ENCODE results near the gene DPP9.

Gene DPP9

DNA sequence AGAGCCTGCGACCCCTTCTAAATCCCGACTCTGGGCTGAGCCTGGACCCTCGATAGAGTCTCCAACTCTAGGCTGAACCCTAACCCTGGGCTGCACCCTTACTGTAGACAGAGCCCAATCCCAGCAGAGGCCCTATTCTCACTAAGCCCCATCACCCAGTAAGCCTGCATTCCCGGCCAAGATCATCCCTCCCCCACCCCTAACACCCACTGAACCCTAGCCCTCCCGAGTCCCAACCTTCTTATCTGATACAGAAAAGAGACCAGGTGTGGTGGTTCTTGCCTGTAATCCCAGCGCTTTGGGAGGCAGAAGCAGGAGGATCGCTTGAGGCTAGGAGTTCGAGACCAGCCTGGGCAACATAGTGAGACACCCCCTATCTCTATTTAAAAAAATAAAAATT, 86.9 kb downstream of the DPP9 start:
- no peak for DNase-seq (ENCODE audit: low read depth in 1 of 2, low spot score in 1 of 2)
- no peak for TF ChIP-seq POLR2AphosphoS5 (IDR thresholded peaks at IDR 0.05; ENCODE audit: low read depth)
- TF ChIP-seq GABPA (IDR thresholded peaks at IDR 0.05; ENCODE audit: low read depth), result no peak
- TF ChIP-seq, protein P1, sequence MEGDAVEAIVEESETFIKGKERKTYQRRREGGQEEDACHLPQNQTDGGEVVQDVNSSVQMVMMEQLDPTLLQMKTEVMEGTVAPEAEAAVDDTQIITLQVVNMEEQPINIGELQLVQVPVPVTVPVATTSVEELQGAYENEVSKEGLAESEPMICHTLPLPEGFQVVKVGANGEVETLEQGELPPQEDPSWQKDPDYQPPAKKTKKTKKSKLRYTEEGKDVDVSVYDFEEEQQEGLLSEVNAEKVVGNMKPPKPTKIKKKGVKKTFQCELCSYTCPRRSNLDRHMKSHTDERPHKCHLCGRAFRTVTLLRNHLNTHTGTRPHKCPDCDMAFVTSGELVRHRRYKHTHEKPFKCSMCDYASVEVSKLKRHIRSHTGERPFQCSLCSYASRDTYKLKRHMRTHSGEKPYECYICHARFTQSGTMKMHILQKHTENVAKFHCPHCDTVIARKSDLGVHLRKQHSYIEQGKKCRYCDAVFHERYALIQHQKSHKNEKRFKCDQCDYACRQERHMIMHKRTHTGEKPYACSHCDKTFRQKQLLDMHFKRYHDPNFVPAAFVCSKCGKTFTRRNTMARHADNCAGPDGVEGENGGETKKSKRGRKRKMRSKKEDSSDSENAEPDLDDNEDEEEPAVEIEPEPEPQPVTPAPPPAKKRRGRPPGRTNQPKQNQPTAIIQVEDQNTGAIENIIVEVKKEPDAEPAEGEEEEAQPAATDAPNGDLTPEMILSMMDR (IDR thresholded peaks at IDR 0.05; ENCODE audit: insufficient read depth, low read length), result no peak
- TF ChIP-seq, protein P2, sequence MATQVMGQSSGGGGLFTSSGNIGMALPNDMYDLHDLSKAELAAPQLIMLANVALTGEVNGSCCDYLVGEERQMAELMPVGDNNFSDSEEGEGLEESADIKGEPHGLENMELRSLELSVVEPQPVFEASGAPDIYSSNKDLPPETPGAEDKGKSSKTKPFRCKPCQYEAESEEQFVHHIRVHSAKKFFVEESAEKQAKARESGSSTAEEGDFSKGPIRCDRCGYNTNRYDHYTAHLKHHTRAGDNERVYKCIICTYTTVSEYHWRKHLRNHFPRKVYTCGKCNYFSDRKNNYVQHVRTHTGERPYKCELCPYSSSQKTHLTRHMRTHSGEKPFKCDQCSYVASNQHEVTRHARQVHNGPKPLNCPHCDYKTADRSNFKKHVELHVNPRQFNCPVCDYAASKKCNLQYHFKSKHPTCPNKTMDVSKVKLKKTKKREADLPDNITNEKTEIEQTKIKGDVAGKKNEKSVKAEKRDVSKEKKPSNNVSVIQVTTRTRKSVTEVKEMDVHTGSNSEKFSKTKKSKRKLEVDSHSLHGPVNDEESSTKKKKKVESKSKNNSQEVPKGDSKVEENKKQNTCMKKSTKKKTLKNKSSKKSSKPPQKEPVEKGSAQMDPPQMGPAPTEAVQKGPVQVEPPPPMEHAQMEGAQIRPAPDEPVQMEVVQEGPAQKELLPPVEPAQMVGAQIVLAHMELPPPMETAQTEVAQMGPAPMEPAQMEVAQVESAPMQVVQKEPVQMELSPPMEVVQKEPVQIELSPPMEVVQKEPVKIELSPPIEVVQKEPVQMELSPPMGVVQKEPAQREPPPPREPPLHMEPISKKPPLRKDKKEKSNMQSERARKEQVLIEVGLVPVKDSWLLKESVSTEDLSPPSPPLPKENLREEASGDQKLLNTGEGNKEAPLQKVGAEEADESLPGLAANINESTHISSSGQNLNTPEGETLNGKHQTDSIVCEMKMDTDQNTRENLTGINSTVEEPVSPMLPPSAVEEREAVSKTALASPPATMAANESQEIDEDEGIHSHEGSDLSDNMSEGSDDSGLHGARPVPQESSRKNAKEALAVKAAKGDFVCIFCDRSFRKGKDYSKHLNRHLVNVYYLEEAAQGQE (IDR thresholded peaks at IDR 0.05; ENCODE audit: insufficient replicate concordance, low read depth), result no peak
- Histone ChIP-seq H3K4me3 (replicated peaks; ENCODE audit: insufficient read depth, low read length) (no peak overlapping the region), H3K27me3 (ENCODE audit: insufficient read depth, poor library complexity, severe bottlenecking) (no peaks in the 10 kb centered on the region), H3K27ac (replicated peaks) (no peak overlapping the region)

DNA sequence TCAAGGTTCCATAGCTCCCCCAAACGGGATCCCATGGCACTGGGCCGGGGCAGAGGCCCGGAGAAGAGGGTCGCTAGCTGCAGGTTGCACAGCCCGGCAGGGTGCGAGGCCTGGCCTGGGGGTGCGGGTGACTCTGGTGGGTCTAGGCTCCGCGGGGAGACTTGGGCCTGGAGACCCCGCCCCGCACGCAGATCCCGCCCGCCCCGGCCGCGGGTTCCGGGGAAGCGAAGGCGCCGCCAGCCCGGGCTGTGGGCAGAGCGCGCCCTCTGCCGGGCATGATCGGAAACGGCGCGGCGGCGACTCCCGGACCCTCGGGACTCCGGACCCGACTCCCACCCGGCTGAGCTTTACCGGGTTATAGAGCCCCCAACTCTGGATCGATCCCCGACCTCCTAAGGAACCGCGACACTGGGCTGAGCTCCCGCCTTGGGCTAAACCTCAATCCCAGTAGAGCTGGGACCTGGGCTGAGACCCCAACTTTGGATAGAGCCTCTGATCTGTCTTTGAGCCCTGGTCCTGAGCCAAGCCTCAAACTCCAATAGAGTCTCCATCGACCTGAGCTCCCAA, 87.4 kb downstream of the DPP9 start:
- TF ChIP-seq, protein P1 (IDR thresholded peaks at IDR 0.05; ENCODE audit: insufficient read depth, low read length), result peak; percentile 61
- TF ChIP-seq, protein P2 (IDR thresholded peaks at IDR 0.05; ENCODE audit: insufficient replicate concordance, low read depth), result no peak
- peak overlapping the region; percentile 44 for H3K4me3 ChIP-seq (replicated peaks; ENCODE audit: insufficient read depth, low read length)

DNA sequence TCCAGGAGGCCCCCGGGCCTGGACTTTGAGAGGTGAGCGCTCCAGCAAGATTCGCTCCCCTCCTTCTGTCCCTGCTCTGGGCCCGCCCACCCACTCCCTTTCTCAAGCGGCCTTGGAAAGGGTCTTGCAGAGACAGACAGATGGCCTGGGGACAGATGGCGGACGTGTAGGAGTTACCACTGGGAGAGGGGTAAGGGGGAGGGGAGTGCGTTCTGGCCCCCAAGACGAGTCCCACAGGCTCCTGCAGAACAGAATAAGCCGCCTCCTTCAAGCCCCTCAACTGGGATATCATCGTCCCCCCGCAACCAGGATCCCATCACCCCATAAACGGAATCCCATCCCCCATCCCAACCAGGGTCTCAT, 87.9 kb downstream of the DPP9 start:
- no peak for DNase-seq (ENCODE audit: low read depth in 1 of 2, low spot score in 1 of 2)
- H3K27ac ChIP-seq (replicated peaks), result peak overlapping the region; percentile 30; the same call in 1 of the 2 replicates
- TF ChIP-seq, protein P2 (IDR thresholded peaks at IDR 0.05; ENCODE audit: insufficient replicate concordance, low read depth), result no peak
- no peak for TF ChIP-seq GABPA (IDR thresholded peaks at IDR 0.05; ENCODE audit: low read depth)
- TF ChIP-seq, protein P1 (IDR thresholded peaks at IDR 0.05; ENCODE audit: insufficient read depth, low read length), result no peak
- TF ChIP-seq POLR2AphosphoS5 (IDR thresholded peaks at IDR 0.05; ENCODE audit: low read depth), result no peak
- no peak for TF ChIP-seq SPI1 (IDR thresholded peaks at IDR 0.05; ENCODE audit: borderline replicate concordance, low read depth)

More for the DNA sequence above, 87.4 kb downstream of the DPP9 start:
- Histone ChIP-seq H3K27ac (replicated peaks) (peak overlapping the region; percentile 30; the same call in 1 of the 2 replicates), H3K27me3 (ENCODE audit: insufficient read depth, poor library complexity, severe bottlenecking) (no peaks in the 10 kb centered on the region)
- peak; percentile 34 to 41 for DNase-seq (ENCODE audit: low read depth in 1 of 2, low spot score in 1 of 2)

More for the DNA sequence above, 87.9 kb downstream of the DPP9 start:
- Histone ChIP-seq H3K4me3 (replicated peaks; ENCODE audit: insufficient read depth, low read length) (peak overlapping the region; percentile 44), H3K27me3 (ENCODE audit: insufficient read depth, poor library complexity, severe bottlenecking) (no peaks in the 10 kb centered on the region)

Data from HL-60 (cell line).